ENCODE measurements around the gene PAM.
A peak's percentile ranks its signal among the peaks of the same experiment; 100 is the strongest.

Gene PAM

DNA sequence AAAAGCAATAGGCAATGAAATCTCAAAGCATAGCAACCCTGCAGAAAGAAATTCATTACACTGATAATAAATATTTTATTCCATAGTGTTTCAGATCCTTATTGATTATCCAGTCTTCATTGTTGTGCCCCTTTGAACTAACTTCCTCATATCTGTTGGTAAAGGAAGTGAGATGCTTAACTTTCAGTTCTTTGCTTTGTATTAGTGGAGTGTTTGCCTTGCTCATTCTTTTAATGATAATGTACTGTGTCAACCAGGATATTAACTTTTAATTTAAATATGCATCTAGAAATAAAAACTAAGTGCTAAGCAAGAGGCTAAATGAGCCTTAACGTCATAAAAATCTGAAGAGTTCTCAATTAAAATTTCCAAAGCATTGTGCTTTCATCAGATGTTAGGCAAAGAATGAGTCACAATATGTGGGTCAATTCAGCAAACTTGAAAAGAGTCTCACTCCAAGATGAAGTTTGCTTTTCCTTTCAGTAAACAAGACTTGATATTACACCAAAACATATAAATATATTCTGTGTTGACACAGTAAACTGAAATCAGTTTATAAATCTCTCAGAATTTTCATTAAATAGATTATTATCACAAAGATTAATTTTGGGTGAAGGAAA lies 258.9 kb downstream of the PAM start:
- H3K4me3 ChIP-seq (ENCODE audit: low read length) = no peak overlapping the region
- peak; percentile 17 for DNase-seq (ENCODE audit: low read depth)
- TF ChIP-seq, protein P1, sequence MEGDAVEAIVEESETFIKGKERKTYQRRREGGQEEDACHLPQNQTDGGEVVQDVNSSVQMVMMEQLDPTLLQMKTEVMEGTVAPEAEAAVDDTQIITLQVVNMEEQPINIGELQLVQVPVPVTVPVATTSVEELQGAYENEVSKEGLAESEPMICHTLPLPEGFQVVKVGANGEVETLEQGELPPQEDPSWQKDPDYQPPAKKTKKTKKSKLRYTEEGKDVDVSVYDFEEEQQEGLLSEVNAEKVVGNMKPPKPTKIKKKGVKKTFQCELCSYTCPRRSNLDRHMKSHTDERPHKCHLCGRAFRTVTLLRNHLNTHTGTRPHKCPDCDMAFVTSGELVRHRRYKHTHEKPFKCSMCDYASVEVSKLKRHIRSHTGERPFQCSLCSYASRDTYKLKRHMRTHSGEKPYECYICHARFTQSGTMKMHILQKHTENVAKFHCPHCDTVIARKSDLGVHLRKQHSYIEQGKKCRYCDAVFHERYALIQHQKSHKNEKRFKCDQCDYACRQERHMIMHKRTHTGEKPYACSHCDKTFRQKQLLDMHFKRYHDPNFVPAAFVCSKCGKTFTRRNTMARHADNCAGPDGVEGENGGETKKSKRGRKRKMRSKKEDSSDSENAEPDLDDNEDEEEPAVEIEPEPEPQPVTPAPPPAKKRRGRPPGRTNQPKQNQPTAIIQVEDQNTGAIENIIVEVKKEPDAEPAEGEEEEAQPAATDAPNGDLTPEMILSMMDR (IDR thresholded peaks at IDR 0.05; ENCODE audit: insufficient read depth, low read depth, low read length, missing control alignments) = no peak

DNA sequence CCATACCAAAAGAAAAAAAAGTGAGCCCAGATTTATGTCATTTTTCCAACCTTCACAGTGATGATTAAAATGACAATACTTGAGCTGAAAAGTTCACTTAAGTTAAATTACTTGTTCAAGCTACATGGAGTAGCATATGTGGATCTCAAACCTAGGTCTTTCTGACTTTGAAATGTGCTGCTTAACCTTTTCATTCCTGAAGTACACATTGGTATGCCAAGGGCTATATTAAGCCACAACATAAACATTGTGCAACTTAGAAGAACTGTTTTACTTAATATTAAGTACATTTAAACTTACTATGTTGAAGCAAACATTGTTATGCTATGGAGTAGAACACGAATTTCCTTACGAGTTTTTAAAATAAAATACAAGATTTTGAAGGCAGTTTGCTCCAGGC lies 259.9 kb downstream of the PAM start:
- DNase-seq (ENCODE audit: low read depth) = no peak
- TF ChIP-seq, protein P1 (IDR thresholded peaks at IDR 0.05; ENCODE audit: insufficient read depth, low read depth, low read length, missing control alignments) = no peak

DNA sequence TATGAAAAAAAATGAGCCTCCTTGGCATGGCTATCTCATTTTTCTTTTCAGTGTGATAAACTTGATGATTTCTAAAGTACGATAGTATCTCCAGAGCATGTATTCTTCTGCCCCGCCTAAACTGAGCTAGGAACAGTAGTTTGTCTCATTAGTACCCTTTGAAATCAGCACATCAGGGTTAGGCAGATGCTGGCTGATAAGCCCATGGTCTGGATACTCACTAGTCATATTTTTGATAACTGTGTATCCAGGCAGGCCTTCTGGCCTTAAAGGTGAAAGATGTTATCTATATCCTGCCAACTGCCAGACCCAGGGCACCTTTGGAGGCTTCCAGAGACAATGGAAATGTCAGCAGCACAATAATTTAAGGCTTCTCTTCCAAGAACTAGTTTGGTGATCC lies 261.1 kb downstream of the PAM start:
- no peak overlapping the region for H3K4me3 ChIP-seq (ENCODE audit: low read length)
- TF ChIP-seq, protein P1 (IDR thresholded peaks at IDR 0.05; ENCODE audit: insufficient read depth, low read depth, low read length, missing control alignments) = no peak
- DNase-seq (ENCODE audit: low read depth) = no peak

More for the DNA sequence above, 259.9 kb downstream of the PAM start:
- no peak overlapping the region for H3K4me3 ChIP-seq (ENCODE audit: low read length)

DNA sequence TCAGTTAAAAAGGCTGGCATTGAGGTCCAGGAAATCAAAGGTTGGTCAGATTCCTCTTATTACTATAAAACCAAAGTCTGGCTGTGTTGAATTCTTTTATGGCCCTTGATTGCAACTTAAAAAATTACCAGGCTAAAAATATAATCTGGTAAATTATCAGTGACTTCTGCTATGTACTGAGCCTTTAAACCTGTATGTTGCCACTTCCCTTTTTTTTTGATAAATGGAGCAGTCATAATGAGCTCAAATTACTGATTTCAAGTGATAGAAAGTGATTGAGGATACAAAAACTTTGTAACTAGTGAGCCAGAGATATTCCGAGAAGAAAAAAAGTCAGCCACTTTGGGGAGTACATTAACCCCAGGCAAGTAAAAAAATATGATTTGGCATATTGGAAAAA lies 264.7 kb downstream of the PAM start:
- no peak overlapping the region for H3K4me3 ChIP-seq (ENCODE audit: low read length)
- TF ChIP-seq, protein P1 (IDR thresholded peaks at IDR 0.05; ENCODE audit: insufficient read depth, low read depth, low read length, missing control alignments) = no peak
- DNase-seq (ENCODE audit: low read depth) = no peak

DNA sequence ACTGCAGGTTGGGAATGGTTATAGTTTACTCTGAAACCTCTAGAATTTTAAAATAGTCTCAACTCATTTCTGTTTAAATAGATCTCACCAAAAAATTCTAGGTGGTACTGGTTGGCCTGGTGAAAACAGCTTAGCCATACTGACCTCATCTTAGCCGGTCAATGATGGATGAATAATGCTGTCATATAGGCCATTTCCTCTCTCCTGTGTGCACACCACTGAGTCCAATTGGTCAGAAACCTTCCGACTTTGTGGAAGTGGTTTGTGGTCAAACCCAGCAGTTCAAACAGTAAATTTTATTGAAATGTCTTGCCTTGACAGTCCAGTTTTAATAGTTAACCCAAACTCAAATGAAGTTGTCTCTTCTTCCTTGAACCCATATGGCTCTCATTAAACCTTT lies 266.2 kb downstream of the PAM start:
- no peak for DNase-seq (ENCODE audit: low read depth)
- TF ChIP-seq, protein P1 (IDR thresholded peaks at IDR 0.05; ENCODE audit: insufficient read depth, low read depth, low read length, missing control alignments) = no peak
- no peak overlapping the region for H3K4me3 ChIP-seq (ENCODE audit: low read length)

DNA sequence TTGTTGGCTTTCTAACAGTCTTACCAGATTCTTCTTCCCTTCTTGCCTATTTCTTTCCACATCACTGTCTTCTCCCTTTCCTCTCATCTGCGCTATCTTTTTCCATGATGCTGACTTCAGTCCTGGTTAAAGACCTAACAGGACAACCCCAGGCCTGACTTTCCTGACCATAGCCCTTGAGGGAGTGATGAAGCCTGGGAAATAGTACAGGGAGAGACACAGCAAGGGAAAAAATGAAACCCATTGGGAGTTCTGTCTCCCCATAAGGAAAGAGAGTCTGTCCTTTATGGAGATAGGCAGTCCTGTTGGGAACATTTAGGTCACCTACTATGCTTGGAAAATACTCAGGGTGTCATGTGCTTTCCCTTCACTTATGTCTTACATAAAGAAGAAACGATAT lies 272.2 kb downstream of the PAM start:
- DNase-seq (ENCODE audit: low read depth) = no peak
- TF ChIP-seq, protein P1 (IDR thresholded peaks at IDR 0.05; ENCODE audit: insufficient read depth, low read depth, low read length, missing control alignments) = no peak

DNA sequence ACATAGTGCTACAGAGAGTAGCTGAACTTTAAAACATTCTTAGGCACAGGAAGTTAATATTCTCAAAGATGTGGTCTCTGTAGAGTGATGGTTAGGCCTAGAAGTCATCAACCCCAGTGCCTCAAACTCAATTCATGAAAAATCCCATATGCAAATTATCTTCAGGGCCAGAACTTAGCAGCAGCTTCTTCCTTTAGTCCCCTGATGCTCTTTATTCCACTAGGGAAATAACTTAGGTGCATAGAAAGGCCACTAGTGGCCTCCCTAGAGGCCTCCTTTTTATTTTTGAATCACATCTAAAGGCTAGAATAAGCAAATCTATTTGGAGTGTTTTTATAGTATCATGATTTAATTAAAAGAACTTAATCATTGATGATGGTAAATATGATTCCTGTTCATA lies 276.5 kb downstream of the PAM start:
- no peak overlapping the region for H3K4me3 ChIP-seq (ENCODE audit: low read length)
- TF ChIP-seq, protein P1 (IDR thresholded peaks at IDR 0.05; ENCODE audit: insufficient read depth, low read depth, low read length, missing control alignments) = peak; percentile 51
- DNase-seq (ENCODE audit: low read depth) = peak; percentile 6

More for the DNA sequence above, 272.2 kb downstream of the PAM start:
- H3K4me3 ChIP-seq (ENCODE audit: low read length) = no peak overlapping the region
